NK-92 (cell line): ENCODE measurements around the gene ESPNL.
"Not testable (repeated sequence)": the region's sequence is repeated elsewhere in the genome, so short reads cannot be mapped to it uniquely, and the experiment has no call there.

Experiments
- DNase-seq: peaks from one replicate; lab custom pipeline; 2025; ENCODE audit not compliant: unreplicated experiment; lab: John Stamatoyannopoulos, UW

Gene ESPNL

GRCh38 chr2:238114851-238115660, 14.9 kb downstream of the ESPNL start:
- DNase-seq = no peak

DNA sequence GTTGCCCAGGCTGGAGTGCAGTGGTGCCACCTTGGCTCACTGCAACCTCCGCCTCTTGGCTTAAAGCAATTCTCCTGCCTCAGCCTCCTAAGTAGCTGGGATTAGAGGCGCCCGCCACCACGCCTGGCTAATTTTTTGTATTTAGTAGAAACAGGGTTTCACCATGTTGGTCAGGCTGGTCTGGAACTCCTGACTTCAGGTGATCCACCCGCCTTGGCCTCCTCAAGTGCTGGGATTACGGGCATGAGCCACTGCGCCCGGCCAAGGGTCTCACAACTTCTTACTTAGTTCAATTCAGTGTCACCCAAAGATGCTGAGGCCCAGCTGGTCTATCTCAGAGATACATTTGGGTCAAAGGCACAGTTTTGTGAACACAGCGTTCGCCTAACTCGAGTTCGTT, 15.6 kb downstream of the ESPNL start:
- not testable (repeated sequence) for DNase-seq

DNA sequence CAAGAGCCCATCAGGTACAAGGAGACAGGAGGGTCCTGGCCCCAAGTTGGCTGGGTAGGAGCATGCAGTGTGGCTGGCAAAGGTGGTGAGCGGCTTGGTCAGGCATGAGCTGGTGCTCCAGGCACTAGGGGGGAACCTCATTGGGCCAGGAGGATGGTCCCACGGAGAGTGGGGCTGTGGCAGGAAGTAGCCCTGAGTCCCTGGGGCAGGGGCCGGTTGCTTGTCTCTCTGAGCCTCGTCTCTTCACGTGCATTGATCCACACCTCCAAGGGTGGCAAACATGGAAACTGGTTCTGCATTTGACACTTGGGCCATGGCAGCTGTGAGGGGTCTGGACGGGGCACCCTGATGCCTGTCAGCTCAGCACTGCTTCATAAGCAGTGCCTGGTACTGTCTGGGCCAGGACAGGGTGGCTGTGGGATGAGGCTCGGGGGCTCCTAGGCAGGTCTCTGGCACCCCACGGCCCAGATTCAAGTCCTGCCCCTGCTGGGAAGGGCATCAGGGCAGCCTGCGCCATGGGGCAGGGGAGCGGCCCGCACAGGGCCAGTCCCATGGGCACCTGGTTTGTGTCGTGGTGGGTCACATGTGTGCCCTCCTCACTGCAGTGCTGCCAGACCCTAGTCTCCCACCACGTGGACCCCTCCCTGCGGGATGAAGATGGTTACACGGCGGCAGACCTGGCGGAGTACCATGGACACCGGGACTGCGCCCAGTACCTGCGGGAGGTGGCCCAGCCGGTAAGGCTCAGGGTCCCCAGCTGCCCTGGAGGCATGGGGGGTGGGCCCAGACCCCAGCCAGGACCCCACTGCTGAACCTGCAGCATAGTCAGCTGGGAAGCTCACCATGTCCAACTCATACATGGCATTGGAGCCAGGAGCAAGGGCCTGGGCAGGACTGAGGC, 16.4 kb downstream of the ESPNL start:
- no peak for DNase-seq

DNA sequence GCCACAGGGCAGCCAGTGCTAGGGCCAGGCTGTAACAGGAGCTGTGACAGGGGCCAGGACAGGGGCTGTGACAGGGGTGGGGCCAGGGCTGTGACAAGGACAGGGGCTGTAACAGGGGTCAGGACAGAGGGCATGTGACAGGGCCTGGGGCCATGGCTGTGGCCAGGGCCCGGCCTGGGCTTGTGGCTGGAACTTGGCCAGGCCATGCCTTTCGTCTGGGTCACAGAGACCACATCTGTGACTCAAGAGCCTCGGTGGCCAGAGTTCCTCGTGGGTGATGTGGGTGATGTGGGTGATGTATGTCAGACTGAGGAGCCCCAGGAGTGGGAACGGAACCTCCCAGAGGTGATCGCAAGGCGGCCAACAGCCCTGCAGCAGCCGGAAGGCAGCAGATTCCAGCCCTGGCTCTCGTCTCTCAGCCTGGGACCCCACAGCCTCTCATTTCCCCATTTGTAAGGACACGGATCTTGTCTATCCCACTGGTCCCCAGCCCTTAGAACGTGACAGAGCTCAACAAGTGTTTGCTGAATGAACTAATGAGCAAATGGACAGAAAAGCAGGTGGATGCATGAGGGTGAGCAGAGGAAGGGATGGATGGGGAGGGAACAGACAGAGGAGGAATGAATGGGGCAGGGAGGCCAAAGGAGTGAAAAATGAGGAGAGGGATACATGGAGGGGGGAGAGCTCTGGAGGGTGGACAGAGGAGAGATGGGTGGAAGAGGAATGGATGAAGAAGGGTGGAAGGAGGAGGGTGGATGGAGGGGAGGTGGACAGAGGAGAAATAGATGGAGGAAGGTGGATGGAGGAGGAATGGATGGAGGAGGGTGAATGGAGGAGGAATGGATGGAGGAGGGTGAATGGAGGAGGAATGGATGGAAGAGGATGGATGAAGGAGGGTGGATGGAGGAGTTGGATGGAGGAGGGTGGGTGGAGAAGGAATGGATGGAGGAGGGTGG, 17.3 kb downstream of the ESPNL start:
- no peak for DNase-seq

DNA sequence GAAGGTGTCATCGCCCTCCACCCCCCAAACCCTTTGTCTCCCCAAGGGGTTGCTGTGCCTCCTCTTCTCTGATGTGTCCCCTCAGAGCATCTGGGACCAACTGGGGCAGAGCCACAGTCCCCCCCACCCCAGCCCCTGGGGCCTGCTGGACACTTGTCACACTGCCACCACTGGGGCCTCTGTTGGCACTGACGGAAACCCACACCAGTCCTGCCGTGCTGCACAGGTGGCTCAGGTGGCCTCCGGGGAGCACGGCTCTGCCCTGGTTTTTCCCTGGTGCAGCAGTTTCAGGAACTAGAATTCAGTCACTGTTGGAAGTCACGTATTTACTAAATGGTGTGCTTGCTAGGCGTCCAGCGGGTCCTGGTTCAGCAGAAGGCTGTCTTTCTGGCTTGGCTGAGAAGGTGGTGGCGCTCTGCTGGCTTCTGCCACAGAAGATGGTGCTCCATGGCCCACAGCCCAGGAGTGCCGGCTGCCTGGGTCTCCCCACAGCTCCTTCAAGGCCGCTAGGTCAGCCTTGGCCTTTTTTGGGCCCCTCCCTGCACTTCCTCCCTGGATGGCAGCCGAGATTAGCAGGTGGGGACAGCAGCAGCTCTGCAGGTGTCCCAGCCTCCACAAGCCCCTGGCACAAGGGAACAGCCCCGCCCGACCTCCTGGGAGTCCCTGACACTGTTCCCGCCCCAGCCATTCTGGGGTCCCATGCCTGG, 19.8 kb downstream of the ESPNL start:
- DNase-seq = no peak

GRCh38 chr2:238120463-238121298, 20.5 kb downstream of the ESPNL start:
- DNase-seq = no peak

GRCh38 chr2:238121511-238122286, 21.6 kb downstream of the ESPNL start:
- DNase-seq = no peak

DNA sequence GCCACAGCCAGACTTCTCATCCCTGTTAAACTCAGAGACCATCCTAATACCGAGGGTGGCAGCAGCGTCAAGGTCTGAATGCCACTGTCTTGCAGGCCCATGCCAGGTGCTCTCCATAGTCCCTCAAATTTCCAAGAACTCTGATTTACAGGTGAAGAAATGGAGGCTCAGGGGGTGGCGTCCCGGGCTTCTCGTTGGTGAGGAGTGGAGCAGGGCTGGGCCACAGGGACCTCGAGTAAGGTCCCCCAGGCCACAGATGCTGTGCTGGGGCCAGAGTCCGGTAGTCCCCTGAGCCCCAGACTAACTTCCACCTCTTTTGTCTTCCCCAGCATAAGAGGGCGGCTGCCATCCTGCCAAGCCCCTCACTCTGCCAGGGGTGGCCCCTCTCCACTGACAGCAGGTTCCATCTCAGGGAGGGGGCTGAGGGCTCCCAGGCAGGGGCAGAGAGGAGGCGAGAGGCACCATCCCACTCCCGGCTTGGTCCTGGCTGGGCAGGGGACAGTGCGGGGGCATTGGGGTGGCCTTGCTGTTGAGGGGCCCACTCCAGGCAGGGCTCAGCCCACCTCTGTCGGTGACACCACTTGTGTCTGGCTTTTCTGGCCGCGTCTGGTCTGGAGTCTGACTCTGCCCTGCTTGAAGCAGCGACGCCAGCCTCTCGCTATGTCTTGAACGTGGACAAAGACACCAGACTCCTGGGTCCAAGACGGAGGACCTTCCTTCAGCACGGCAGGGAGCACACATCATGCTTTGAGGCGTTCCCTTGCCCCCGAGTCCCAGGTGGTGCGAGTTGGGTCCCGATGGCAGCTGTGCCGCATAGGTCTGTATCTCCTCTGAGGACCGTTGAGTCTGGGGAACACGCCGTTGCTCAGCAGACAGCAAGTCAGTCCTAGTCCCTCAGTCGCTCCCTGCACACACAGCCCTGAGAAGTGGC, 22.4 kb downstream of the ESPNL start:
- no peak for DNase-seq

DNA sequence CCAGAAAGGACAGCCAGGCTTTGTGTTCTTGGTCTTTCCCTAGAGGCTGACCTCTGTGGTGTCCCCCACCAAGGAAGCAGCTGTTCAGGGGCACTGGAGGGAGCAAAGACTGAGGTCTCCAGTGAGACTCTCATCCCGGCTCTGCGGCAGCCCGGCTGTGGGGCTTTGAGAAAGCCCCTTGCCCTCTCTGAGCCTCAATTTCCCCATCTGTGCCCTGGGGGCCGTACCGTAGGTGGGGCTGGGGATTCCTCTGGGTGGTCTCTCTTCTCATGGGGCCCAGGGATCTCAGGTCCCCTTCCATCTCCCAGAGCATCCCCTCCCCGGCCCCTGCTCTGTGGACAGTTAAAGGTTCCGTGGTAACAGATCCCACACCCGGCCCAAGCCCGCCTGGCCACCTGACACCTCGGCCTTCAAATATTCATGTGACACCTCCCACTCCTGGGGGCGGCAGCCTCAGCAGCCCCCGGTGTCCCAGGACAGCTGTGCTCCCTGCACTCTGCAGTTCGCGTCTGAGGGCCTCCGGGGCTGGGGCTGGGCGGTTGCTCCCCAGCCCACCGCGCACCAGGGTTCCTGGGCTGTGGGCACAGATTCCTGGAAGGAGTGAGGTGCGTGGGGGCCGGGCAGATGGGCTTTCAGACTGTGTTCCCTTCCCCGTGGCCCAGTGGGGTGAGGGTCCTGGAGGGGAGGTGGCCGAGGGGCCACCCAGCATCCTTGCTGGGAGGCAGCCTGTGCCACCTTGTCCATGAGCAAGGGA, 23.3 kb downstream of the ESPNL start:
- no peak for DNase-seq

DNA sequence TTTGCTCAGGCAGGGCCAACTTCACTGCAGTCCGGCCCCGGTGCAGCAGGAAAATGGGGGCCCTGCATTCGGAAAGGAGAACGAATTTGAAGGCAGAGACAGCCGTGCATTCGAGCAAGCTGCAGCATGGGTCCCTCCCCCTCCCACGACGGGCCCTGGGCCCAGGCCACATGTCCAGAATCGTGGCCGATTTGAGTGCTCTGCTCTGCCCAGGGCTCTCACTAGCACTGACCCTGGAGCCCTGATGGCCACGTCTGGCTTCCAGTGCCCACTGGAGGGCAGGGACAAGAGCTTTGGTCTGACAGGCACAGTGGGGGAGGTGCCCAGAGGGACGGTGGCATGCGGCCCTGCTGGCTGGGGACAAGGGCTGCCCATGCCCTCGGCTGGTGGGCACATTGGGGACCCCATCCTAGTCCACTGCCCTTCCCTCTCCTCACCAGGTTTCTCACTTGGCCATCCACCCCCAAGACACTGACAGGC, 23.9 kb downstream of the ESPNL start:
- DNase-seq = no peak

GRCh38 chr2:238124488-238125126, 24.5 kb downstream of the ESPNL start:
- no peak for DNase-seq

GRCh38 chr2:238125127-238125885, 25.2 kb downstream of the ESPNL start:
- DNase-seq = no peak

DNA sequence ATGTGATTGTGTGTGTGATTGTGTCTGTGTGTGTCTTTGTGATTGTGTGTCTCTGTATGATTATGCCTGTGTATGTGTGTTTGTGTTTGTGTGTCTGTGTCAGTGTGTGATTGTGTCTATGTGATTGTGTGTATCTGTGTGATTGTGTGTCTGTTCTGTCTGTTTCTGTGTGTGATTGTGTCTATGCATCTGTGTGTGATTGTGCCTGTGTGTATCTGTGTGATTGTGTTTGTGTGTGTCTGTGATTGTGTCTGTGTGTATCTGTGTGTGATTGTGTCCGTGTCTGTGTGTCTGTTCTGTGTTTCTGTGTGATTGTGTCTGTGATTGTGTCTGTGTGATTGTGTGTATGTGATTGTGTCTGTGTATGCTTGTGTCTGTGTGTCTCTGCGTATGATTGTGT, 26.2 kb downstream of the ESPNL start:
- no peak for DNase-seq

DNA sequence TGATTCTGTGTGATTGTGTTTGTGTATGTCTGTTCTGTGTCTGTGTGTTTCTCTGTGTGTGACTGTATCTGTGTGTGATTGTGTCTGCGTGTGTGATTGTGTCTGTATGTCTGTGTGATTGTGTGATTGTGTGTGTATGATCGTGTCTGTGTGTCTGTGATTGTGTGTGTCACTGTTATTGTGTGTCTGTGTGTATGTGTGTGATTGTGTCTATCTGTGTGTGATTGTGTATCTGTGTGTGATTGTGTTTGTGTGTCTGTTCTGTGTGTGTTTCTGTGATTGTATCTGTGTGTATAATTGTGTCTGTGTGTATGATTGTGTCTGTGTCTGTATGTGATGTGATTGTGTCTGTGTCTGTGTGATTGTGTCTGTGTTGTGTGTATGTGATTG, 26.6 kb downstream of the ESPNL start:
- DNase-seq = no peak

- no peak for DNase-seq
Measured at GRCh38 chr2:238127165-238128060, 27.3 kb downstream of the ESPNL start.
